ENCODE results near the gene PAPPA. TPM values are rescaled to one million over a fixed set of nuclear protein-coding genes. Genes with fewer than 3 reads are reported as not detected.

Gene PAPPA
- total and polyA plus RNA-seq, 2 of the 8 experiments (the other 6 are each of a cell fraction or from before 2014, with no cell fraction given): 0.18 to 0.63 TPM

DNA sequence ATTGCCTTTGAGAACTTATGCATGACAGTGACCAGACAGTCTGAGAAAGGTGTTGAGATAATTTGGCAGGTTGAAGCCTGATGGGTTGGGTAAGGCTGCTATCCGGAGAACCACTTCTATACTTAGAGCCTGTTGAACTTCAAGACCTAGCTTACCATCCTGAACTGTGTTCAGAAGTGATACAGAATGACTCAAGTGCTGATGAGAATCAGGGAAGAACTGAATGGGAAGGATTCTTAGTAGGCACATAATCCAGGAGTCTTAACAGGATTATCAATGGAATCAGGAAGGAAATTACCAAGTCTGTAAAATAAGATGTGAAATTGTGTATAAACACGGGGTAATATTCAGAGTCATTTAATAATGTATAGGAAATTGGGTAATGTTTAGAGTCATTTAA lies 9.0 kb upstream of the PAPPA start:
- Histone ChIP-seq H3K23me2 (ENCODE audit: low read depth, low read length) (no peaks in the 10 kb centered on the region), H3K27ac (ENCODE audit: low read depth, low read length) (no peak overlapping the region), H3K23ac (ENCODE audit: insufficient read length) (no peak overlapping the region), H2AK5ac (ENCODE audit: low read depth, low read length) (no peak overlapping the region), H2BK15ac (ENCODE audit: low read length) (no peak overlapping the region), H3K4ac (replicated peaks; ENCODE audit: insufficient read length, low read depth, low read length) (no peak overlapping the region), H2BK5ac (ENCODE audit: low read depth, low read length) (no peak overlapping the region), H2BK12ac (ENCODE audit: low read depth, low read length) (no peak overlapping the region), H4K91ac (replicated peaks; ENCODE audit: insufficient read length, low read length) (no peak overlapping the region), H3K18ac (ENCODE audit: extremely low read depth, low read length) (no peak overlapping the region), H2BK120ac (replicated peaks; ENCODE audit: low read depth, low read length) (no peak overlapping the region), H3K9me3 (ENCODE audit: insufficient read depth in 2 of 2, low read depth in 1 of 2, low read length in 1 of 2) (no peaks in the 10 kb centered on the region), H3K4me3 (ENCODE audit: extremely low read depth in 1 of 4, insufficient read depth in 2 of 4, low read depth in 3 of 4, low read length in 4 of 4) (no peak overlapping the region), H3K9ac (replicated peaks in 1 of 4; ENCODE audit: extremely low read depth in 1 of 4, low read depth in 3 of 4, low read length in 3 of 4) (no peak overlapping the region), H3K27me3 (replicated peaks in 1 of 4; ENCODE audit: control insufficient read depth in 3 of 4, extremely low read depth in 1 of 4, insufficient read depth in 3 of 4, low read length in 3 of 4) (no peaks in the 10 kb centered on the region), H2AFZ (ENCODE audit: low read length) (no peak overlapping the region), H3K79me2 (ENCODE audit: control insufficient read depth in 1 of 2, insufficient read depth in 2 of 2, low read length in 2 of 2) (no peaks in the 10 kb centered on the region), H3K36me3 (ENCODE audit: control insufficient read depth in 2 of 4, insufficient read depth in 4 of 4, low read length in 3 of 4) (no peaks in the 10 kb centered on the region), H4K5ac (ENCODE audit: insufficient read length, low read depth, low read length) (no peak overlapping the region), H3K4me1 (replicated peaks in 1 of 4; ENCODE audit: control insufficient read depth in 3 of 4, insufficient read depth in 4 of 4, low read length in 3 of 4) (no peaks in the 10 kb centered on the region), H2BK20ac (ENCODE audit: low read length) (no peak overlapping the region), H3K56ac (replicated peaks; ENCODE audit: insufficient read length, low read depth, low read length) (no peak overlapping the region), H3K4me2 (ENCODE audit: insufficient read depth in 1 of 2, low read depth in 2 of 2, low read length in 2 of 2) (no peak overlapping the region), H4K20me1 (replicated peaks in 1 of 2; ENCODE audit: control insufficient read depth in 1 of 2, insufficient read depth in 2 of 2, low read length in 2 of 2) (no peaks in the 10 kb centered on the region), H3K79me1 (ENCODE audit: low read depth, low read length) (no peaks in the 10 kb centered on the region), H3K14ac (ENCODE audit: insufficient read length) (no peak overlapping the region), H4K8ac (ENCODE audit: extremely low read depth, insufficient read depth, low read length) (no peak overlapping the region)
- TF ChIP-seq SP4 (IDR thresholded peaks at IDR 0.05; ENCODE audit: low read length) (no peak), ASH2L (IDR thresholded peaks at IDR 0.05; ENCODE audit: low read length) (no peak), SUZ12 (IDR thresholded peaks at IDR 0.05; ENCODE audit: low read length) (no peak)
- POLR2A ChIA-PET (ENCODE audit: partially characterized antibody): no interaction called here
- 96% methylated on average over 2 of the region's 2 CpGs; no CpG with 5 or more reads in 1 of the 2 experiments for whole genome bisulfite sequencing, 2 experiments (ENCODE audit: extremely low coverage in 1 of 2, insufficient coverage in 1 of 2, insufficient read length in 1 of 2, insufficient replicate concordance in 2 of 2, low coverage in 1 of 2, low lambda C conversion rate in 2 of 2, missing lambda C conversion rate in 1 of 2)
- DNase-seq (ENCODE audit: low read depth in 1 of 2, low spot score in 2 of 2) (no peak), FAIRE-seq (no peak)
- CTCF ChIA-PET (ENCODE audit: partially characterized antibody): interaction anchor here (0.6 to 1.4 kb wide), 3 partner anchors 13 to 262 kb away, joined by 3 to 4 read pairs (median 3); no protein-coding TSS in a partner anchor

Data from H1 (cell line).